IPS-18a (cell line): ENCODE results near the gene NIPSNAP3A.
"Not testable (repeated sequence)": the region's sequence is repeated elsewhere in the genome, so short reads cannot be mapped to it uniquely, and the experiment has no call there.

Source experiments
- H3K27ac ChIP-seq: one replicate; pipeline ENCODE4 v1.5.1; 2013; ENCODE audit warnings: low read length
- H3K27me3 ChIP-seq: one replicate; pipeline ENCODE4 v1.6.1; 2013; ENCODE audit warnings: mild to moderate bottlenecking, low read length; ENCODE audit not compliant: control insufficient read depth, insufficient read depth
- H3K36me3 ChIP-seq: one replicate; pipeline ENCODE4 v1.6.1; 2013; ENCODE audit warnings: low read depth, low read length; ENCODE audit not compliant: control insufficient read depth
- H3K4me1 ChIP-seq: one replicate; pipeline ENCODE4 v1.6.1; 2013; ENCODE audit warnings: low read depth, low read length; ENCODE audit not compliant: control insufficient read depth
- H3K4me3 ChIP-seq: one replicate; pipeline ENCODE4 v1.5.1; 2013; ENCODE audit warnings: low read length
- H3K9ac ChIP-seq: one replicate; pipeline ENCODE4 v1.6.1; 2013; ENCODE audit warnings: mild to moderate bottlenecking, low read length, moderate library complexity
- H3K9me3 ChIP-seq: one replicate; pipeline ENCODE4 v1.6.1; 2013; ENCODE audit warnings: low read depth, low read length; ENCODE audit not compliant: control insufficient read depth

The NIPSNAP3A gene

DNA sequence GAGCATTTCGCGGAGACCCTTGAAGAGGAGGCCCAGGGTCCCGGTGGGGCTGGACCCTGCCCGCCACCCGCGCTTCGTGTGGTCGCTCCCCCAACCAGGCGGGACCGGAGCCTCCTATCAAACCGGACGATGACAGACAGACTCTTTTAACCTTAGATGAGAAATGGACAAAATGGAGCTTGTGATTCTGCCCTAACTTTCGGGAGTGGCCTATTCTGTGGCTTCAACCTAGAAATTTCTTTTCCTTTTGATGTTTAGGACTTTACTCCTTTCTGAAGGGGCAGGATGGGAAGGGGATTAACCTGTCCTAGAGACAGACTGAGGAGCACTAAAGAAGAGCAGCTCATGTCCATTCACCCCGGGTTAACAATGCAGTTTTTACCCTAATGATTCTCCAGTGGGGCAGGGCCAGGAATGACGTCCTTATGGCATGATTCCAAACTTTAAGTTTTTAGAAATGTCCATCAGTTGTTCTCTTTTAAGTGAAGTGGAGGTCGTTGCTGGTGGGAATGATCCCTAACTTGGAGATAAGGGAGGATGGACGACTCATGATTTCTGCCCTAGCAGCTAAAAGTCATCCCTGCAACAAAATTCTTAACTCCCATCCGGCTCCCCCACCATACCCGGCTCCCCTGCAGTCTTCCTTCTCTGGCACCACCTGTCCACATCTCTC is 1.0 kb downstream of the NIPSNAP3A start:
- Histone ChIP-seq H3K36me3 (no peaks in the 10 kb centered on the region), H3K9ac (peak overlapping the region; percentile 64), H3K4me3 (peak overlapping the region; percentile 87), H3K9me3 (no peaks in the 10 kb centered on the region), H3K27me3 (no peaks in the 10 kb centered on the region), H3K27ac (no peak overlapping the region), H3K4me1 (peaks cover 4% of the 10 kb centered on the region)

DNA sequence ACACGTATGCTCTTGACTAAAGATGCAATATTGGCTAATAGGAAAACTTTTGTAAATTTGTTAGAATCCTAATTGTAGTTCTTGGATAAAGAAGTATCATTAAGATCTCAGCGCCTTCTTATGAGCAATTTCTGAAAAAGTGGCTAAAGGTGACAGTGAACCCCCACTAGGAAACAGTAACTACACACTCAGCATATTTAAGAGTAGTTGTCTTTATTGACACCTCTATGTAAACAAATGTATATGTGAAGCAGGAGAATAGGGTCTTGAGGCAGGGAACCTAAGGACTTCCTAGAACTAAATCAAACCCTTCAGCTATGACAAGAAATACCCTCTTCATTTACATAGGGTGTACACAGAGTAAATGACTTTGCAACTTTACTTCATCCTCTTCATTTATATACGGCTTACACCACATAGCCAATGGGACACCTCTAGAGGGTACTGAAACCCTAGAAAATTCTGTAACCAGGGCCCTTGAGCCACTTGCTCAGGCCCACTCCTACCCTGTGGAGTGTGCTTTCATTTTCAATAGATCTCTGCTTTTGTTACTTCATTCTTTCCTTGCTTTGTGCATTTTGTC is 2.8 kb downstream of the NIPSNAP3A start:
- peaks cover 4% of the 10 kb centered on the region for H3K4me1 ChIP-seq
- H3K9me3 ChIP-seq: no peaks in the 10 kb centered on the region
- no peaks in the 10 kb centered on the region for H3K27me3 ChIP-seq
- no peaks in the 10 kb centered on the region for H3K36me3 ChIP-seq
- H3K9ac ChIP-seq: no peak overlapping the region
- no peak overlapping the region for H3K4me3 ChIP-seq
- no peak overlapping the region for H3K27ac ChIP-seq

DNA sequence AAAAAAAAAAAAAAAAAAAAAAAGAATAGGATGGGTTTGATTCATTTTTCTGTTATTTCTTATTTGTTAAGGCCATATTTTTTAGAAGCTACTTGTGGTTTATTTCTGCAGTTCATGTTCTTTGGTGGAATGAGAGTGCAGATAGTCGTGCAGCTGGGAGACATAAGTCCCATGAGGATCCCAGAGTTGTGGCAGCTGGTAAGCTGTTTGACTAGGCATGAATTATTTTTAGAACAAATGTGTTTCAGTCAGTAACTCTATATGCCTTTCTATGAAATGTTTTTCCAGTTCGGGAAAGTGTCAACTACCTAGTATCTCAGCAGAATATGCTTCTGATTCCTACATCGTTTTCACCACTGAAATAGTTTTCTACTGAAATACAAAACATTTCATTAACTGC is 11.5 kb downstream of the NIPSNAP3A start:
- Histone ChIP-seq H3K27me3 (peaks cover 11% of the 10 kb centered on the region), H3K9ac (no peak overlapping the region), H3K4me1 (no peaks in the 10 kb centered on the region), H3K36me3 (no peaks in the 10 kb centered on the region), H3K9me3 (no peaks in the 10 kb centered on the region), H3K27ac (no peak overlapping the region), H3K4me3 (no peak overlapping the region)

DNA sequence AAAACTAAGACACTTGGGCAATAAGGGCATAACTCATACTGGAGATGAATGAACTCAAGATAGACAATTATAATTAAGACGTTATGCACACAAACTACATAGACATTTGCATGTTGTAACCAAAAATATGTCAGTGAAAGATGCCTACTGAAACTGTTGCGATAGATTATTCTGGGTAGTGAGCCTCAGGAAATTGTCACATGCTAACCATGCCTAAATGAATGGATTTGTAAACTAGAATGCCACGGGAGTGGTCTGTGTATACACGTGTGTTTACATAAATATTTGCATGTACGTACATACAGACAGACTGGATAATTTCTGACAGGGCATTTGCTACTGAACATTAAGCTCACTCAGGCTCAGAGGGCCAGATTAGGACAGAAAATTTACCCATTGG is 17.7 kb downstream of the NIPSNAP3A start:
- peaks cover 18% of the 10 kb centered on the region for H3K27me3 ChIP-seq
- H3K4me1 ChIP-seq: no peaks in the 10 kb centered on the region
- no peaks in the 10 kb centered on the region for H3K36me3 ChIP-seq
- H3K9me3 ChIP-seq: no peaks in the 10 kb centered on the region
- H3K9ac ChIP-seq: no peak overlapping the region
- H3K4me3 ChIP-seq: peak overlapping the region; percentile 91
- no peak overlapping the region for H3K27ac ChIP-seq

DNA sequence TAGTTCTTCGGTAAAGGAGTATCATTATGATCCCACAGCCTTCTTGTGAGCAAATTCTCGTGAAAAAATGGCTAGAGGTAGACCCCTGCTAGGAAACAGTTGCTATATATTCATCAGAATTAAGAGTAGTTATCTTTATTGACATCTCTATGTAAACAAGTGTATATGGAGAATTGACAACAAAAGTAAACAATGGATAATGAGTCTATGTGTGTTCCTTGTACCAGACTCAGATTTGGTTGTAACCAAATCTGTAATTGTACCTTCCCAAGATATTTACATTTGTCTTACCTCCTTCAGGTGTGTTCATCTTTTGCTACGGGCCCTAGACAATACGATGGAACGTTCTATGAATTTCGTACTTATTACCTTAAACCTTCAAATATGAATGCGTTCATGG is 18.5 kb downstream of the NIPSNAP3A start:
- no peak overlapping the region for H3K9ac ChIP-seq
- no peak overlapping the region for H3K4me3 ChIP-seq
- H3K9me3 ChIP-seq: no peaks in the 10 kb centered on the region
- no peaks in the 10 kb centered on the region for H3K4me1 ChIP-seq
- no peak overlapping the region for H3K27ac ChIP-seq
- no peaks in the 10 kb centered on the region for H3K36me3 ChIP-seq
- H3K27me3 ChIP-seq: peaks cover 18% of the 10 kb centered on the region

DNA sequence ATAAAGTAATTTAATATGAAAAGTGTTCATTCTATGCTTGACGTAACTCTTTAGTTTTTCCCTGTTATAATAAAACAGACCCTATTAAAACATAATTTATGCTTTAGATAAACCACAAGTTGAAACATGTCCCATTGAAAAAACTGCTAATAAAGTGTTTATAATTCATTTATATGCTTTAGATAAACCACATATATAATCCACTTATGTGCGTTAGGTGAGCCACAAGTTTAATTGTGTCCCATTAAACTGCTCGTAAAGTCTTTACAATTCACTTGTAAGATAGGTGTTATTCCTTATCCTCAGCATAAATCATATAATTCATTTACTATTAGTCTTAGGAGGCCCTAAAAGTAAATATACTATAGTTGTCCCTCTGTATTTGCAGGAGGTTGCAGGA is 20.0 kb downstream of the NIPSNAP3A start:
- no peak overlapping the region for H3K4me3 ChIP-seq

DNA sequence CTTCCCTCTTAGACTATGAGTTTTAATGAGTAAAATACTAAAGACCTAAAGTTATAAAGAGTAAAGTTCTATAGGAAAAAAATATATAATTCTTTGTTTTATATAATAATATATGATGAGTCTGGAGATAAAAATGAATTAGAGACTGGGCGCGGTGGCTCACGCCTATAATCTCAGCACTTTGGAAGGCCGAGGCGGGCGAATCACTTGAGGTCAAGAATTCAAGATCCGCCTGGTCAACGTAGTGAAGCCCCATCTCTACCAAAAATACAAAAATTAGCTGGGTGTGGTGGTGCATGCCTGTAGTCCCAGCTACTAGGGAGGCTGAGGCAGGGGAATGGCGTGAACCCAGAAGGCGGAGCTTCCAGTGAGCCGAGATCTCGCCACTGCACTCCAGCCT is 21.5 kb downstream of the NIPSNAP3A start:
- not testable (repeated sequence) for H3K4me1 ChIP-seq, H3K36me3 ChIP-seq, H3K9me3 ChIP-seq, H3K4me3 ChIP-seq, H3K27ac ChIP-seq, H3K27me3 ChIP-seq, H3K9ac ChIP-seq

More for the DNA sequence above, 20.0 kb downstream of the NIPSNAP3A start:
- no peaks in the 10 kb centered on the region for H3K4me1 ChIP-seq
- H3K36me3 ChIP-seq: no peaks in the 10 kb centered on the region
- no peak overlapping the region for H3K9ac ChIP-seq
- peaks cover 18% of the 10 kb centered on the region for H3K27me3 ChIP-seq
- no peaks in the 10 kb centered on the region for H3K9me3 ChIP-seq
- H3K27ac ChIP-seq: no peak overlapping the region

DNA sequence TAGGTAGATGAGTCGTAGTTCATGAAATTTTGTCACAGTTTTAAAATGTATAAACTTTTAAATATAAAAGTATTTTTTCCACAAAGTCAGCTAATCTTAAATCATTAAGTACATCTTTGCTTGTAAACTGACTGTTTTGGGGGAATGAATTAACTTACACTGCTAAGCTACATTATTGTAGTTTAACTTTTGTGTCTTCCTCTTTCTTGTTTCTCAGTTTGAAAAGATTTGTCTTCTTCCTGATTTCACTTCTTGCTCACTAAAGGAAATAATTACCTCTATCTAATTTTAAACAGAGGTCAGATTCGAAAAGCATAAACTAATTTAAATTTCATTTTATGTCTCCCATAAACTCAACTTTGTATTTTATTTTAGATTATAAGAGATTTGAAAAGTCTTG is 22.2 kb downstream of the NIPSNAP3A start:
- Histone ChIP-seq H3K4me1 (no peaks in the 10 kb centered on the region), H3K27ac (no peak overlapping the region), H3K36me3 (no peaks in the 10 kb centered on the region), H3K27me3 (peaks cover 7% of the 10 kb centered on the region), H3K9me3 (no peaks in the 10 kb centered on the region), H3K4me3 (no peak overlapping the region), H3K9ac (no peak overlapping the region)

DNA sequence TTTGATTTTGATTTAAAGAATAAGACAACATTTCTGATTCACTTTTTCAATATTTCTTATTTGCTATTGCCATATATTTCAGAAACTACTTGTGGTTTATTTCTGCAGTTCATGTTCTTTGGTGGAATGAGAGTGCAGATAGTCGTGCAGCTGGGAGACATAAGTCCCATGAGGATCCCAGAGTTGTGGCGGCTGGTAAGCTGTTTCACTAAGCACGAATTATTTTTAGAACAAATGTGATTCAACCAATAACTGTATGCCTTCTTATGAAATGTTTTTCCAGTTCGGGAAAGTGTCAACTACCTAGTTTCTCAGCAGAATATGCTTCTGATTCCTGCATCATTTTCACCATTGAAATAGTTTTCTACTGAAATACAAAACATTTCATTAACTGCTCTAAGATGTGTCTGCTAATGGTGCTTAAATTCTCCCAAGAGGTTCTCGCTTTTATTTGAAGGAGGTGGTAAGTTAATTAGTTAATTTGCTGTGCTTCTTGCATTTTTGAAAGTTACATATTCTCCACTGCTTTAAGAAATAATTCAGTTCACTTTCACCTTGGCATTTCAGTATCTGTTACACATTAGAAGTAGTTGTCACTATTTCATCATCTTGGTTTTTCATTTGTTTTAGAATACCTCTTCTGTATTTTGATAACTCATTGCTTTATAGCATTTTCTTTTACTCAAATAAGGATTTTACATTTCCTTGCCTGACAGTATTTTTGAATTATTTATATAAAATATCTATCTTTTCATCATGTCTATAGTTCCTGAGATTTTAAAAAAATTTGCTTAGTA is 25.4 kb downstream of the NIPSNAP3A start:
- Histone ChIP-seq H3K9me3 (no peaks in the 10 kb centered on the region), H3K27ac (no peak overlapping the region), H3K4me1 (no peaks in the 10 kb centered on the region), H3K9ac (no peak overlapping the region), H3K36me3 (no peaks in the 10 kb centered on the region), H3K4me3 (no peak overlapping the region), H3K27me3 (no peaks in the 10 kb centered on the region)

DNA sequence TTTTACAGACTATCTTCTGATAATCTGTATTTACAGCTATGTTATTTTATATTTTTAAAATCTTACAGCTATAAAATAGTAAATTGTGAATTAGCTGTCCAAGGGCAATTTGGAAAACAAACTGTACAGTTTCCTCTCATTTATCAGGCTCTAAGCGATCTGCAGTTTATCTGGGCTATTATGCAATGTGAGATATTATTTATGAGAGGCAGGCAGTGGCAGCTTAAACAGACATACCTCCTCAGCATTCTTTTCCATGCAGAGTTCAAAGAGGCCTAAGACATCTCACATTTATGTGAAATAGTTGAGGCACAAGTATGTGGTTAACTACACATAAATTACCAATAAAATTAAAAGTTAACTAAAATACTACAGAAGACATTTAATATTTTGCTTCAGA is 26.6 kb downstream of the NIPSNAP3A start:
- Histone ChIP-seq H3K9me3 (no peaks in the 10 kb centered on the region), H3K9ac (no peak overlapping the region), H3K4me3 (no peak overlapping the region), H3K36me3 (no peaks in the 10 kb centered on the region), H3K4me1 (no peaks in the 10 kb centered on the region), H3K27ac (no peak overlapping the region), H3K27me3 (no peaks in the 10 kb centered on the region)

DNA sequence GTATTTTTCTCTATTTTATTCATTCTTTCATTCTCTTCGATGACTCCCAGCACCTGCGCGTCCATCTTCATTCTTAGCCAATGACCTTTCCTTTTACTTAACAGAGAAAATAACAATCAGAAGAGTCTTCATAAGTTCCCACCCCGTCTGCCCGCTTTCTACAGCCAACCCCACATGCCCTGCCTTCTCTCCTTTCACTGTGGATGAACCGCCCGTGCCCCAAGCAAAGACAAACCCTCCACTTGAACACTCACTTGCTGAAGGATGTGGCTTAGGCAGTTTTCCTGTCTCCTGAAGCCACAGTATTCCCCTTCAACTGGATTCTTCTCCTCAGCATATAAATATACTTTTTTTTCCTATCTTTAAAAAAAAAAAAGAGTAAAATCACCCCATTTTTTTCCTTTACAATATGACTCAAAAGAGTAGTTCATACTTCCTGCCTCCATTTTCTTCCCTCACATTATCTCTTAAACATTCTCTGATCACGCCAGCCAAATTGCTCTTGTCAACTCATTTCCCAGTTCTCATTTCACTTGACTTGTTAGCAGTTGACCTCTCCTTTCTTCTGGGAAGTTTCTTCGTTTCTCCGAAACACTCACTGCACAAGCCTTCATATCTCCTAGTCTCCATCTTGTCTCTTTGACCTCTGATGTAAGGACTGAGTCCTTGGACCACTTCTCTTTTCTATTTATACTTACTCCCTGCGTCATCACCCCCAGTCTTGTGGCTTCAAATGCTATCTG is 27.5 kb downstream of the NIPSNAP3A start:
- Histone ChIP-seq H3K4me1 (no peaks in the 10 kb centered on the region), H3K27me3 (no peaks in the 10 kb centered on the region), H3K27ac (no peak overlapping the region), H3K36me3 (no peaks in the 10 kb centered on the region), H3K4me3 (no peak overlapping the region), H3K9ac (no peak overlapping the region), H3K9me3 (no peaks in the 10 kb centered on the region)
